ENCODE results near the gene FBH1.
A peak's percentile ranks its signal among the peaks of the same experiment; 100 is the strongest.
"Not testable (repeated sequence)": the region's sequence is repeated elsewhere in the genome, so short reads cannot be mapped to it uniquely, and the experiment has no call there.

FBH1 gene

DNA sequence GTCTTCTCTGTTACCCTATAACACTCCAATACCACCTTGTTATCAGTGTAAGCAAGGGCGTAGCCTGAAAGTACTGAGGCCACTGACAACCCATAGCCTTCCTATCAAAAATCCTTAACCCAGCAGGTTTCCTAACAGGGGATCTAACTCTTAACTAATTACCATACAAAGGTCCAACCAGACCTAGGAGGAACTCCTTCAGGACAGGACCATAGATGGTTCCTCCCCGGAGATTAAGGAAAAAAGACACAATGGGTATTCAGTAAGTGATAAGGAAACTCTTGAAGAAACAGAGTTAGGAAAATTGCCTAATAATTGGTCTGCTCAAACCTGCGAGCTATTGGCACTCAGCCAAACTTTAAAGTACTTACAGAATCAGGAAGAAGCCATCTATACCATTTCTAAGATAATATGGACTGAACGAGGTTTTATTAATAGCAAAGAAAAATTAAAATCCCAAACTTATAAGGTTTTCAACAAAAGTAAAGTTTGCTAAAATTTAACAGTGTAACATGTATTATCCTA is 22.9 kb upstream of the FBH1 start:
- H3K27ac Mint-ChIP-seq; H3K27me3 Mint-ChIP-seq (ENCODE audit: low read depth, poor library complexity); DNase-seq; H3K4me3 Mint-ChIP-seq: not testable (repeated sequence)
- H3K9me3 Mint-ChIP-seq, result peaks cover 42% of the 10 kb centered on the region
- peaks cover 14% of the 10 kb centered on the region for H3K4me1 Mint-ChIP-seq
- H3K36me3 Mint-ChIP-seq (ENCODE audit: low read depth), result peaks cover 81% of the 10 kb centered on the region

DNA sequence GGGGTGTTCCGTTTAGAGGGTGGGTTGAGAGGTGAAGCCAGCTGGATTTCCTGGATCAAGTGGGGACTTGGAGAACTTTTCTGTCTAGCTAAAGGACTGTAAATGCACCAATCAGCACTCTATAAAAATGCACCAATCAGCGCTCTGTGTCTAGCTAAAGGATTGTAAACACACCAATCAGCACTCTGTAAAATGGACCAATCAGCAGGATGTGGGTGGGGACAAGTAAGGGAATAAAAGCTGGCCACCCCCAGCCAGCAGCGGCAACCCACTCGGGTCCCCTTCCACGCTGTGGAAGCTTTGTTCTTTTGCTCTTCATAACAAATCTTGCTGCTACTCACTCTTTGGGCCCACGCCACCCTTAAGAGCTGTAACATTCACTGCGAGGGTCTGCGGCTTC is 21.7 kb upstream of the FBH1 start:
- H3K4me3 Mint-ChIP-seq; H3K27me3 Mint-ChIP-seq (ENCODE audit: low read depth, poor library complexity); H3K4me1 Mint-ChIP-seq; DNase-seq; H3K27ac Mint-ChIP-seq: not testable (repeated sequence)
- peaks cover 38% of the 10 kb centered on the region for H3K9me3 Mint-ChIP-seq
- peaks cover 71% of the 10 kb centered on the region for H3K36me3 Mint-ChIP-seq (ENCODE audit: low read depth)

DNA sequence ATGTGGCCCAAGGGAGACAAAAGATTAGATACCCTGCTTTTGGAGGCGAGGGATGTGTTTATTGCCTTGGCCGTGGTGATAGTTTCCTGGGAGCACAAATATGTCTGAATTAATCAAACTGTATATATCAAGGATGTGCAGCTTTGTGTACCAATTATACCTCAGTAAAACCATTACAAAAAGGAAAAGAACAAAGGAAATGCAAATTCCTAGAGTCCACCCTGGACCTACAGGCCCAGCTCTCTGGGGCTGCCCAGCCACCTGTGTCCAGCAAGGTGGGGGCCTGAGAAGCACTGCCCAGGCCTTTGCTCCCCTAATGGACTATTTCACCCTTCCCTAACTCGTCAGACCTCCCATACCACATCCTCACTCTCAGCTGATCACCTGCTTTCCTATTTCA is 20.9 kb upstream of the FBH1 start:
- no peak overlapping the region for H3K27ac Mint-ChIP-seq
- TF ChIP-seq, protein P1, sequence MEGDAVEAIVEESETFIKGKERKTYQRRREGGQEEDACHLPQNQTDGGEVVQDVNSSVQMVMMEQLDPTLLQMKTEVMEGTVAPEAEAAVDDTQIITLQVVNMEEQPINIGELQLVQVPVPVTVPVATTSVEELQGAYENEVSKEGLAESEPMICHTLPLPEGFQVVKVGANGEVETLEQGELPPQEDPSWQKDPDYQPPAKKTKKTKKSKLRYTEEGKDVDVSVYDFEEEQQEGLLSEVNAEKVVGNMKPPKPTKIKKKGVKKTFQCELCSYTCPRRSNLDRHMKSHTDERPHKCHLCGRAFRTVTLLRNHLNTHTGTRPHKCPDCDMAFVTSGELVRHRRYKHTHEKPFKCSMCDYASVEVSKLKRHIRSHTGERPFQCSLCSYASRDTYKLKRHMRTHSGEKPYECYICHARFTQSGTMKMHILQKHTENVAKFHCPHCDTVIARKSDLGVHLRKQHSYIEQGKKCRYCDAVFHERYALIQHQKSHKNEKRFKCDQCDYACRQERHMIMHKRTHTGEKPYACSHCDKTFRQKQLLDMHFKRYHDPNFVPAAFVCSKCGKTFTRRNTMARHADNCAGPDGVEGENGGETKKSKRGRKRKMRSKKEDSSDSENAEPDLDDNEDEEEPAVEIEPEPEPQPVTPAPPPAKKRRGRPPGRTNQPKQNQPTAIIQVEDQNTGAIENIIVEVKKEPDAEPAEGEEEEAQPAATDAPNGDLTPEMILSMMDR (IDR thresholded peaks at IDR 0.05), result no peak
- no peak for DNase-seq
- H3K9me3 Mint-ChIP-seq, result peaks cover 35% of the 10 kb centered on the region
- peaks cover 2% of the 10 kb centered on the region for H3K27me3 Mint-ChIP-seq (ENCODE audit: low read depth, poor library complexity)
- no peak overlapping the region for H3K4me3 Mint-ChIP-seq
- H3K36me3 Mint-ChIP-seq (ENCODE audit: low read depth), result peaks cover 67% of the 10 kb centered on the region
- H3K4me1 Mint-ChIP-seq, result peaks cover 6% of the 10 kb centered on the region

DNA sequence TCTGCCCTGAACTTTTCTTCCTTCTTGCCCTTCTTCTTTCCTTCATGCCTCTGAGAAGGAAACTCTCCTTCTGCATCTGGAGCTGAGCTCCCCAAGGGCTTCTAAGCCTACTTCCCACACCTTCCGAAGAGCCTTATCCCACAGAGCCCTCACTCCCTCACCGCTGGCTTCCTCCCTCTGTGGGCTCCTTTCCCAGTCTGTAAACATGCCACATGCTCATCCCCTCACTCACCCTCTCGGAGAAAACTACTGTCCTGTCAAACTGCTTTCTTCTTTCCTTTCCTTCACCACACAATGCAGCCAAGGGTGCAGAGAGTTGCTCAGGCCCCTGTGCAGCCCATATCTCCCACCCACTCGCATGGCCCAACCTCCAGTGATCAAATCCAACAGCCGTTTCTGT is 18.4 kb upstream of the FBH1 start:
- peaks cover 31% of the 10 kb centered on the region for H3K9me3 Mint-ChIP-seq
- TF ChIP-seq, protein P1 (IDR thresholded peaks at IDR 0.05), result no peak
- peaks cover 52% of the 10 kb centered on the region for H3K36me3 Mint-ChIP-seq (ENCODE audit: low read depth)
- H3K4me1 Mint-ChIP-seq, result peaks cover 6% of the 10 kb centered on the region
- H3K4me3 Mint-ChIP-seq, result no peak overlapping the region
- peaks cover 2% of the 10 kb centered on the region for H3K27me3 Mint-ChIP-seq (ENCODE audit: low read depth, poor library complexity)
- DNase-seq, result no peak
- H3K27ac Mint-ChIP-seq, result peak overlapping the region; percentile 17

DNA sequence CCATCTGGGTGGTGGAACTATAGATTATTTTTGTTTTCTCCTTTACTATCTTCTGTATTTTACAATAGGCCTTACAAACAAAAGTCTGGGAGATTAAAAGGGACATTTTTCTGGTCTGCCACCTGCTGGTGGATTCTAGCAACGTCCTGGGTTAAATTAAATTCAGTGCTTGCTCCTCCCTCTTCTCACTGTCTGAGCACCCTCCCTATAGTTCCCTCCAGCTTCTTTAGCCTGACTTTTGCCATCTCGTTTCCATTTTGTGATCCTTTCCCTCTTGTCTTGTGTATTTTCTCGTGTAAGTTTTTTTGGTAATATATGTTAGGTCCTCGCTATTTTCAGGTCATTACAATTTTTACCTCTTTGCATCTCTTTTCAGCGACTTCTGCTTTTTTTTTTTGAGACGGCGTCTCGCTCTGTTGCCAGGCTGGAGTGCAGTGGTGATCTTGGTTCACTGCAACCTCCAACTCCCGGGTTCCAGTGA is 16.5 kb upstream of the FBH1 start:
- TF ChIP-seq, protein P1 (IDR thresholded peaks at IDR 0.05), result peak; percentile 73
- DNase-seq, result peak; percentile 69
- Mint-ChIP-seq H3K27me3 (ENCODE audit: low read depth, poor library complexity) (peaks cover 2% of the 10 kb centered on the region), H3K9me3 (peaks cover 16% of the 10 kb centered on the region), H3K4me3 (no peak overlapping the region), H3K36me3 (ENCODE audit: low read depth) (peaks cover 49% of the 10 kb centered on the region), H3K27ac (no peak overlapping the region), H3K4me1 (peaks cover 6% of the 10 kb centered on the region)

DNA sequence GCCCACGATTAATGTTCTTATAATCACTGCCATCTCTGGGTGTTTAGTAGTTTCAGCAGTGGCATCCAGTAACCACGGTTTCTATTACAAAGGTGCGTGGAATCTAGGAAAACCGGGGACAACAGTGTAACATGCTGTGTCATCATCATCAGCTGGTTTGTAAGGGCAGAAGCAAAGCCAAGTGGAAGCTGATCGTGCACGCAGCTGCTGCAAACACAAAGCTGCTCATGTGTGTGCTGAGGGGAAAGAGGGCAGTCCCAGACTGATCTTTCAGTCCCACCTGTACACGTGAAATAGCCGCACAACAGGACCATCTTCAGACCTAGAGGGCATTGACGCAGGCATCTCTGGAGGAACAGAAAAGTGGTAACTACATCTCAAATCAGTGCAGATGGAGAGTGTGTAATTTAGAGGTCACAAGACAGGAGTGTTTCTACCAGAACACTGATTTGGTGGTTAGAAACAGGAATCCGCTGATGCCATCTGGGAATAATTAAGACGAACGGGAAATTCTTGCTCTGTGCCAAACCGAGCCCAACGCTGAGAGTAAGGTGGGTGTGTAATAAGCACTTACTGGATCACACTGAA is 13.8 kb upstream of the FBH1 start:
- H3K4me3 Mint-ChIP-seq, result no peak overlapping the region
- peaks cover 2% of the 10 kb centered on the region for H3K27me3 Mint-ChIP-seq (ENCODE audit: low read depth, poor library complexity)
- H3K36me3 Mint-ChIP-seq (ENCODE audit: low read depth), result peaks cover 42% of the 10 kb centered on the region
- H3K27ac Mint-ChIP-seq, result peak overlapping the region; percentile 27
- H3K4me1 Mint-ChIP-seq, result peaks cover 6% of the 10 kb centered on the region
- DNase-seq, result no peak
- TF ChIP-seq, protein P1 (IDR thresholded peaks at IDR 0.05), result no peak
- H3K9me3 Mint-ChIP-seq, result no peaks in the 10 kb centered on the region

DNA sequence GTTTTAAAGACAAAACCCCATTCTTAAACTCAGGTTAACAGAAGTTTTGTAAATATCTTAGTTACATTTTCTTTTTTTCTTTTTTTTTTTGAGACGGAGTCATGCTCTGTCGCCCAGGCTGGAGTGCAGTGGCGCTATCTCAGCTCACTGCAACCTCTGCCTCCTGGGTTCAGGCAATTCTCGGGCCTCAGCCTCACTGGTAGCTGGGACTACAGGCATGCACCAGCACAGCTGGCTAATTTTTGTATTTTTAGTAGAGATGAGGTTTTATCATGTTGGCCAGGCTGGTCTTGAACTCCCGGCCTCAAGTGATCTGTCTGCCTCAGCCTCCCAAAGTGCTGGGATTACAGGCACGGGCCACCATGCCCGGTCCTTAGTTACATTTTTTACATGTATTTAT is 13.0 kb upstream of the FBH1 start:
- not testable (repeated sequence) for DNase-seq; H3K4me3 Mint-ChIP-seq; H3K27me3 Mint-ChIP-seq (ENCODE audit: low read depth, poor library complexity); H3K27ac Mint-ChIP-seq; H3K4me1 Mint-ChIP-seq; H3K9me3 Mint-ChIP-seq
- H3K36me3 Mint-ChIP-seq (ENCODE audit: low read depth), result peaks cover 40% of the 10 kb centered on the region
